Activated T-cell treated with anti-CD3 and anti-CD28 coated beads for 1 hour (primary cell): ENCODE results near the gene ASH1L.
"Not testable (repeated sequence)": the region's sequence is repeated elsewhere in the genome, so short reads cannot be mapped to it uniquely, and the experiment has no call there.

ENCODE experiments used
- DNase-seq: peaks from one replicate; pipeline ENCODE4 v3.0.0-alpha.2; 2020; ENCODE audit warnings: low read depth

ASH1L gene

GRCh38 chr1:155487541-155487940, 75.1 kb downstream of the ASH1L start:
- DNase-seq, result no peak

GRCh38 chr1:155486952-155487351, 75.7 kb downstream of the ASH1L start:
- not testable (repeated sequence) for DNase-seq

GRCh38 chr1:155485945-155486344, 76.7 kb downstream of the ASH1L start:
- DNase-seq, result no peak

- DNase-seq, result no peak
Measured at GRCh38 chr1:155485222-155485621, 77.4 kb downstream of the ASH1L start.

GRCh38 chr1:155481741-155482241, 80.8 kb downstream of the ASH1L start:
- DNase-seq, result no peak

- DNase-seq, result no peak
Measured at GRCh38 chr1:155479205-155479604, 83.4 kb downstream of the ASH1L start.

GRCh38 chr1:155478270-155478852, 84.2 kb downstream of the ASH1L start:
- no peak for DNase-seq

- DNase-seq, result no peak
Measured at GRCh38 chr1:155474146-155474545, 88.5 kb downstream of the ASH1L start.

GRCh38 chr1:155473151-155473821, 89.3 kb downstream of the ASH1L start:
- DNase-seq, result no peak

GRCh38 chr1:155472491-155473083, 90.0 kb downstream of the ASH1L start:
- DNase-seq, result no peak

GRCh38 chr1:155471891-155472290, 90.7 kb downstream of the ASH1L start:
- DNase-seq, result no peak

- DNase-seq, result no peak
Measured at GRCh38 chr1:155471026-155471425, 91.6 kb downstream of the ASH1L start.

GRCh38 chr1:155466996-155467395, 95.6 kb downstream of the ASH1L start:
- DNase-seq, result no peak

GRCh38 chr1:155466617-155466972, 96.0 kb downstream of the ASH1L start:
- DNase-seq, result no peak

GRCh38 chr1:155463865-155464650, 98.5 kb downstream of the ASH1L start:
- DNase-seq, result no peak

GRCh38 chr1:155458111-155458510, 104.5 kb downstream of the ASH1L start:
- DNase-seq, result no peak

GRCh38 chr1:155457266-155457665, 105.3 kb downstream of the ASH1L start:
- DNase-seq, result no peak

- no peak for DNase-seq
Measured at GRCh38 chr1:155455588-155456195, 106.9 kb downstream of the ASH1L start.

GRCh38 chr1:155454096-155454495, 108.5 kb downstream of the ASH1L start:
- no peak for DNase-seq

GRCh38 chr1:155453141-155453540, 109.5 kb downstream of the ASH1L start:
- no peak for DNase-seq

GRCh38 chr1:155451199-155451598, 111.4 kb downstream of the ASH1L start:
- DNase-seq, result no peak

GRCh38 chr1:155442431-155442830, 120.2 kb downstream of the ASH1L start:
- not testable (repeated sequence) for DNase-seq
